HFF-Myc (cell line): ENCODE results near the gene ARID3B.
"Not testable (repeated sequence)": the region's sequence is repeated elsewhere in the genome, so short reads cannot be mapped to it uniquely, and the experiment has no call there.

Source experiments
- DNase-seq: peaks from one replicate; pipeline ENCODE4 v3.0.0-alpha.2; 2011; ENCODE audit warnings: low read depth; ENCODE audit errors: extremely low read depth
- H3K4me3 ChIP-seq: replicated peaks from 2 replicates; pipeline ENCODE4 v1.5.1; 2011; ENCODE audit warnings: low read depth, mild to moderate bottlenecking, control low read depth, low read length
- TF ChIP-seq, protein P1 (sequence below): IDR thresholded peaks from 2 replicates; pipeline ENCODE4 v1.5.1; 2012; ENCODE audit warnings: mild to moderate bottlenecking, low read depth, low read length, control low read depth; ENCODE audit errors: missing control alignments

ARID3B gene

DNA sequence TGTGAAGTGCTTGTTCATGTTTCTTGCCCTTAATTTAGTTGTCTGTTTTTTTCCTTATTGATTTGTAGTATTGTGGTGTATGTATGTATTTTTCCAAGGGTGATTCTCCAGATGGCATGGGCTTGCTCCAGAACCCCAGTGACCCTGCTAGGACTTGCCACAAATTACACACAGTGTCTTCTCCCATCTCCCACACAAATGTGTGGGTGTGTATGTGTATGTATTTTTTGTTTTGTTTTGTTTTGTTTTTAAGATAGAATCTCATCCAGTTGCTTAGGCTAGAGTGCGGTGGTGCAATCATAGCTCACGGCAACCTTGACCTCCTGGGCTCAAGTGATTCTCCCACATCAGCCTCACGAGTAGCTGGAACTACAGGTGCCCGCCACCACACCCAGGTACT lies 36.2 kb upstream of the ARID3B start:
- no peak for DNase-seq
- TF ChIP-seq, protein P1, sequence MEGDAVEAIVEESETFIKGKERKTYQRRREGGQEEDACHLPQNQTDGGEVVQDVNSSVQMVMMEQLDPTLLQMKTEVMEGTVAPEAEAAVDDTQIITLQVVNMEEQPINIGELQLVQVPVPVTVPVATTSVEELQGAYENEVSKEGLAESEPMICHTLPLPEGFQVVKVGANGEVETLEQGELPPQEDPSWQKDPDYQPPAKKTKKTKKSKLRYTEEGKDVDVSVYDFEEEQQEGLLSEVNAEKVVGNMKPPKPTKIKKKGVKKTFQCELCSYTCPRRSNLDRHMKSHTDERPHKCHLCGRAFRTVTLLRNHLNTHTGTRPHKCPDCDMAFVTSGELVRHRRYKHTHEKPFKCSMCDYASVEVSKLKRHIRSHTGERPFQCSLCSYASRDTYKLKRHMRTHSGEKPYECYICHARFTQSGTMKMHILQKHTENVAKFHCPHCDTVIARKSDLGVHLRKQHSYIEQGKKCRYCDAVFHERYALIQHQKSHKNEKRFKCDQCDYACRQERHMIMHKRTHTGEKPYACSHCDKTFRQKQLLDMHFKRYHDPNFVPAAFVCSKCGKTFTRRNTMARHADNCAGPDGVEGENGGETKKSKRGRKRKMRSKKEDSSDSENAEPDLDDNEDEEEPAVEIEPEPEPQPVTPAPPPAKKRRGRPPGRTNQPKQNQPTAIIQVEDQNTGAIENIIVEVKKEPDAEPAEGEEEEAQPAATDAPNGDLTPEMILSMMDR: no peak
- no peak overlapping the region for H3K4me3 ChIP-seq

DNA sequence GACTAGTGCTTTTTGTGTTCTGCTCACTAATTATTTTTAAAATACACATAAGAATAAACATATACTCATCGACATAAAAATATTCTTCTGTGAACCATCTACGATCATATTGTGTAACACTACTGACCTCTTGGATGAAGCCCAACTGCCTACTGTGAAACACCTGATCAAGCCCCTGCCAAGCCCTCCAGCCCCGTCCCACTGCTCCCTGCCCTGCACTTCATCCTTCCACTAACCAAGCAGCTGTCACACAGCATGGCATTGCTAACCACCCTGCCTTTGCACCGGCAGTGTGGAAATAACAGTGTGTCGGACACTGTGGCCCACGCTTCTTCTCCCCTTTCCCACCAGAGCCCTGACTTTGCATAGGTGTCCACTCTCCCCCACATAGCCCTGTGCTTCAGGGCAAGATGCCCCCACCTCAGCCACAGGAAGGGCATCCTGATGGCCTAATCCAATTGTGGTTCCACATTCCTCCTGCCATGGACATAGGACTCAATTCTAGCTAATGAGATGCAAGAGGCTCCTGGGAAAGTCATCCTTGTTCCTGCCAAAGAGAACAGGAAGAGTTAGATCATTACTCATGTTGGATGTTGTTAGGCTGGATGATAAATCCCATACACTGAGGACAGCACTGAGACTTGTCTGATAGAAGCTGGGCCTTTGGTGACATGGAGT lies 35.0 kb upstream of the ARID3B start:
- no peak overlapping the region for H3K4me3 ChIP-seq
- no peak for DNase-seq
- TF ChIP-seq, protein P1: no peak

DNA sequence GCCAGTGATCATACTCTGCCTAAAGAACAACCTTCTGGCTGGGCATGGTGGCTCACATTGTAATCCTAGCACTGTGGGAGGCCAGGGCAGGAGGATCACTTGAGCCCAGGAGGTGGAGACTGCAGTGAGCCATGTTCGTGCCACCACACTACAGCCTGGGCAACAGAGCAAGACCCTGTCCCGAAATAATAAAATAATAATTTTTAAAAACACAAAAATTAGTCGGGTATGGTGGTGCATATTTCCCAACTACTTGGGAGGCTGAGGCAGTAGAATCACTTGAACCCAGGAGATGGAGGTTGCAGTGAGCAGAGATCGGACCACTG lies 34.5 kb upstream of the ARID3B start:
- no peak overlapping the region for H3K4me3 ChIP-seq
- TF ChIP-seq, protein P1: no peak
- DNase-seq: no peak

DNA sequence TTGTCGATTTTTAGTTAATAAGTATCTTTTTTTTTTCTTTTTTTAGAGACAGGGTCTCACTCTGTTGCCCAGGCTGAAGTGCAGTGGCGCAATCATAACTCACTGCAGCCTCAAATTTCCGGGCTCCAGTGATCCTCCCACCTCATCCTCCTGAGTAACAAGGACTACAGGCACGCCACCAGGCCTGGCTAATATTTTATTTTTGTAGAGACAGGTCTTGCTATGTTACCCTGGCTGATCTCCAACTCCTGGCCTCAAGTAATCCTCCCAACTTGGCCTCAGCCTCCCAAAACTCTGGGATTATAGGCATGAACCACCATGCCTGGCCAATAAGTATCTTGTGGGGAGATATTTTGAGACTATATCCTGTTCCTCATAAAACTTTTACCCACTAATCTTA lies 29.4 kb upstream of the ARID3B start:
- no peak overlapping the region for H3K4me3 ChIP-seq
- no peak for DNase-seq
- TF ChIP-seq, protein P1: no peak

DNA sequence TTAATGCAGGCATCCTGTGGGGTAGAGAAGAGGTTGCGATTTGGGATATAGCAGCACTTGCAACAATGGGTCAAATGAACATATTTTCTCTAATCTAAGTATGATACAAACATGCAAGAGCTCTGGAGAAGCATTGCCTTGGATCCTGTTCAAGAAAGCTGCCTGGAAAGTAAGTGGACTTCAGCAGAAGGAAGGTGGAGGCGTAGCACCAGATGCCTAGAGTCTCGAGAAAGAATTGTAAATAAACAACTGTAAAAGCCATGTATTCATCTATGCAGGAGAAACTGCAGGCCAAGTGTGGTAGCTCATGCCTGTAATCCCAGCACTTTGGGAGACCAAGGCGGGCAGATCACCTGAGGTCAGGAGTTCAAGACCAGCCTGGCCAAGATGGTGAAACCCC lies 27.0 kb upstream of the ARID3B start:
- H3K4me3 ChIP-seq, DNase-seq: not testable (repeated sequence)

DNA sequence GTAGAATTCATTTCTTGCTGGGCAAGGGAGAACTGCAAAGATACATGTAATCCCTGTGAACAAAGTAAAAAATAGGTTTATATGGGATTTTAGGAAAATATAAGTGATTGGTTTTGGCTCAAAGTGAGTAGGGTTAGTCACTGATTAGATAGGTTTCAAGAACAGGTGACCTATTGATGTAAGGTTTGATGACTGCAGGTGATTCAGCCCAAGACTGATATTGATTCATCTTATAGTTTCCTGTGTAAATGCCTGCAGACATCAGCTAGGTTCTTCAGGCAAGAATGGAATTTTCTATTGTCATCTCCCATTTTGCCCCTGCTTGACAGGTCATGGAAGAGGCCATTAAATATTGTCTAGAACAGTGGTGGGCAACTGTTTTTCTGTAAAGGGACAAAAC lies 23.9 kb upstream of the ARID3B start:
- no peak for DNase-seq
- H3K4me3 ChIP-seq: no peak overlapping the region
- TF ChIP-seq, protein P1: no peak

DNA sequence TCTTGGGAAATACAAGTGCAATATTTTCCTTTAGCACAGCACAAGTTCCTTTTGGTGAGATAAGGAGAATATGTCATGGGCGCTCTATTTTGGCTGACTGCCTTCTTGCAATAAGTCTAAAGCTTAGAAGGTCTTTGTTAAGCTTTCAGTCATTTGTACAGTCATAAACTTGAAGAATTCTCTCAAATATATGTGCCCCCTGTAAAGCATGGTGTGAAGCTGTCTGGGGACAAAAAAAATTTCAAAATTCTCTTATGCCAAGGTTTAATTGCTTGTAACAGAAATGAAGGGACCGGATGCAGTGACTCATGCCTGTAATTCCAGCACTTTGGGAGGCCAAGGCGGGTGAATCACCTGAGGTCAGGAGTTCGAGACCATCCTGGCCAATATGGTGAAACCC lies 21.7 kb upstream of the ARID3B start:
- DNase-seq: no peak
- TF ChIP-seq, protein P1: no peak
- H3K4me3 ChIP-seq: no peak overlapping the region
